Adrenal gland (tissue), 5 donors: Measurements from ENCODE around the gene FBXO30.

Source experiments
- POLR2A ChIP-seq, 2 donors: fragments of 450-650 bp; IDR thresholded peaks; one replicate each; pipeline ENCODE4 v1.6.1; 2017; ENCODE audit warnings: antibody characterized with exemption in 2 of 2, mild to moderate bottlenecking in 2 of 2, moderate library complexity in 1 of 2
- TF ChIP-seq, protein P1 (sequence below), 6 experiments: fragments of 450-650 bp in 4 of 6; fragments of 200-600 bp in 2 of 6; sonication (generic) in 1 of 6; IDR thresholded peaks; 1 replicate in 5 of 6; 2 replicates in 1 of 6; pipeline versions ENCODE4 v1.5.1 to v1.8.0; 2016 to 2021; ENCODE audit warnings: antibody characterized with exemption in 6 of 6, mild to moderate bottlenecking in 2 of 6, moderate library complexity in 1 of 6
- donor health status: DM: no; HTN: no; CAD: no.

DNA sequence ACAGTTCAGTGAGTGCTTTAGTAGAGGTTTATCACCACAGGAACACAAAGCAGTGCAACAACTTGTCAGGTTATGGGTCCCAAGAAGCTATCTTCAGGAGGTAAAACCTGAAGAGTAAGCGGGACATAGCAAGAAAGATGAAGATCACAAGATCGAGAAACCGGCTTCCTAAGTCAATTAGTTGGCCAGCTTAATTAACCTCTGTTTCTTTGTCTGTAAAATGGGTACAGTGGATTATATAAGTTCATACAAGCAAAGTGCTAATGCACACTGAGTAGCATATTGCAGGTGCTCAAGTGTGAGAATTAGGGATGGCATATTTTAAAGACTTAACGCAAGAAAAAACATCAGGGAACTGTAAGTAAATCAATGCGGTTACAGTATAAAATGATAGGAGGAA, 12.5 kb downstream of the FBXO30 start:
- TF ChIP-seq POLR2A (IDR thresholded peaks at IDR 0.05), result no peak
- TF ChIP-seq, protein P1, sequence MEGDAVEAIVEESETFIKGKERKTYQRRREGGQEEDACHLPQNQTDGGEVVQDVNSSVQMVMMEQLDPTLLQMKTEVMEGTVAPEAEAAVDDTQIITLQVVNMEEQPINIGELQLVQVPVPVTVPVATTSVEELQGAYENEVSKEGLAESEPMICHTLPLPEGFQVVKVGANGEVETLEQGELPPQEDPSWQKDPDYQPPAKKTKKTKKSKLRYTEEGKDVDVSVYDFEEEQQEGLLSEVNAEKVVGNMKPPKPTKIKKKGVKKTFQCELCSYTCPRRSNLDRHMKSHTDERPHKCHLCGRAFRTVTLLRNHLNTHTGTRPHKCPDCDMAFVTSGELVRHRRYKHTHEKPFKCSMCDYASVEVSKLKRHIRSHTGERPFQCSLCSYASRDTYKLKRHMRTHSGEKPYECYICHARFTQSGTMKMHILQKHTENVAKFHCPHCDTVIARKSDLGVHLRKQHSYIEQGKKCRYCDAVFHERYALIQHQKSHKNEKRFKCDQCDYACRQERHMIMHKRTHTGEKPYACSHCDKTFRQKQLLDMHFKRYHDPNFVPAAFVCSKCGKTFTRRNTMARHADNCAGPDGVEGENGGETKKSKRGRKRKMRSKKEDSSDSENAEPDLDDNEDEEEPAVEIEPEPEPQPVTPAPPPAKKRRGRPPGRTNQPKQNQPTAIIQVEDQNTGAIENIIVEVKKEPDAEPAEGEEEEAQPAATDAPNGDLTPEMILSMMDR (IDR thresholded peaks at IDR 0.05), result no peak
